Fibroblast of upper back skin (primary cell): Measurements from ENCODE around the gene PRDX1.
"Not testable (repeated sequence)": the region's sequence is repeated elsewhere in the genome, so short reads cannot be mapped to it uniquely, and the experiment has no call there.

Experiments
- DNase-seq: peaks from one replicate; pipeline ENCODE4 v3.0.0-alpha.2; 2013

The PRDX1 gene

GRCh38 chr1:45535988-45536766, 14.5 kb upstream of the PRDX1 start:
- DNase-seq = no peak

- DNase-seq = no peak
These were observed 10.2 kb upstream of the PRDX1 start for GRCh38 chr1:45531873-45532272.

GRCh38 chr1:45530632-45531135, 9.0 kb upstream of the PRDX1 start:
- no peak for DNase-seq

GRCh38 chr1:45526135-45526644, 4.5 kb upstream of the PRDX1 start:
- DNase-seq = no peak

GRCh38 chr1:45523975-45524374, 2.3 kb upstream of the PRDX1 start:
- DNase-seq = not testable (repeated sequence)

- not testable (repeated sequence) for DNase-seq
These were observed 1.8 kb upstream of the PRDX1 start for GRCh38 chr1:45523516-45523915.

GRCh38 chr1:45522324-45523104, 830 bp upstream of the PRDX1 start:
- peak; percentile 33 for DNase-seq

GRCh38 chr1:45519774-45520173, 1.9 kb downstream of the PRDX1 start:
- DNase-seq = not testable (repeated sequence)

GRCh38 chr1:45518910-45519309, 2.8 kb downstream of the PRDX1 start:
- DNase-seq = no peak

GRCh38 chr1:45518366-45518765, 3.3 kb downstream of the PRDX1 start:
- DNase-seq = not testable (repeated sequence)

GRCh38 chr1:45516465-45516864, 5.2 kb downstream of the PRDX1 start:
- no peak for DNase-seq

GRCh38 chr1:45516036-45516435, 5.6 kb downstream of the PRDX1 start:
- DNase-seq = no peak

- not testable (repeated sequence) for DNase-seq
These were observed 8.0 kb downstream of the PRDX1 start for GRCh38 chr1:45513532-45514260.

- DNase-seq = peak; percentile 47
These were observed 9.0 kb downstream of the PRDX1 start for GRCh38 chr1:45512641-45513054.

- DNase-seq = no peak
These were observed 10.6 kb downstream of the PRDX1 start for GRCh38 chr1:45510972-45511527.

GRCh38 chr1:45510036-45510971, 11.4 kb downstream of the PRDX1 start:
- DNase-seq = no peak

GRCh38 chr1:45508295-45509151, 13.2 kb downstream of the PRDX1 start:
- no peak for DNase-seq

GRCh38 chr1:45507893-45508292, 13.8 kb downstream of the PRDX1 start:
- no peak for DNase-seq

- DNase-seq = no peak
These were observed 14.5 kb downstream of the PRDX1 start for GRCh38 chr1:45507195-45507594.
